IPS DF 6.9 (cell line): Measurements from ENCODE around the gene SOWAHB.

ENCODE experiments used
- DNase-seq: peaks from one replicate; pipeline ENCODE4 v3.0.0-alpha.2; 2013; ENCODE audit warnings: low read depth, low spot score
- H3K27ac ChIP-seq: one replicate; pipeline ENCODE4 v1.5.1; 2013; ENCODE audit warnings: low read length, control low read depth
- H3K27me3 ChIP-seq: 2 replicates; pipeline ENCODE4 v1.6.1; 2013; ENCODE audit warnings: mild to moderate bottlenecking, low read length; ENCODE audit not compliant: control insufficient read depth, insufficient read depth
- H3K36me3 ChIP-seq: 2 replicates; pipeline ENCODE4 v1.6.1; 2013; ENCODE audit warnings: low read length; ENCODE audit not compliant: control insufficient read depth, insufficient read depth
- H3K4me1 ChIP-seq: 2 replicates; pipeline ENCODE4 v1.6.1; 2013; ENCODE audit warnings: low read length; ENCODE audit not compliant: control insufficient read depth, insufficient read depth
- H3K4me3 ChIP-seq: 2 replicates; pipeline ENCODE4 v1.5.1; 2013; ENCODE audit warnings: mild to moderate bottlenecking, low read length
- H3K9me3 ChIP-seq: 2 replicates; pipeline ENCODE4 v1.6.1; 2013; ENCODE audit warnings: low read length, inconsistent platforms; ENCODE audit not compliant: control insufficient read depth, insufficient read depth
- WGBS: extraction: QIAGEN DNeasy Blood & Tissue Kit; methylation state at CpG from one replicate; pipeline ENCODE4 v1.1.7; 2013; ENCODE audit warnings: mixed read lengths, missing lambda C conversion rate; ENCODE audit not compliant: insufficient read length, insufficient coverage; 5-methylcytosine and 5-hydroxymethylcytosine counted together

Gene SOWAHB

DNA sequence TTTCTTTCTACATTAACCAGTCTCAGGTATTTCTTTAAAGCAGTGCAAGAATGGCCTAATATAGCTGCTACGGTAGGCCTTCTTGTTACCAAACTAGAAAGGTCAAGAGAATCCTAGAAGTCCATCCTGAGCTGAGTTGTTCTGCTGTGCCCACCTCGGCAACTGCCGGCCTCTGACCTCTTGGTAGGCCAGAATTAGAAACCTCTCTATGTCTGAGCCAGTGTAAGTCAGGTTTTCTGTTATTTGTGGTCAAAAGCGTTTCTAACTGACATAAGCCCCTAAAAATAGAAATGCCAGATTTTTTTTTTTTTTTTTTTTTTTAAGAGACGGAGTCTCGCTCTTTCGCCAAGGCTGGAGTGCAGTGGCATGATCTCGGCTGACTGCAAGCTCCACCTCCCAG lies 43.1 kb downstream of the SOWAHB start:
- H3K9me3 ChIP-seq = no peaks in the 10 kb centered on the region
- WGBS = no CpG with 5 or more reads among the region's 8 CpGs
- DNase-seq = no peak
- no peak overlapping the region for H3K4me3 ChIP-seq
- H3K27ac ChIP-seq = no peak overlapping the region
- no peaks in the 10 kb centered on the region for H3K36me3 ChIP-seq
- no peaks in the 10 kb centered on the region for H3K4me1 ChIP-seq
- no peaks in the 10 kb centered on the region for H3K27me3 ChIP-seq

- Histone ChIP-seq H3K4me3 (no peak overlapping the region), H3K4me1 (no peaks in the 10 kb centered on the region), H3K9me3 (no peaks in the 10 kb centered on the region), H3K36me3 (no peaks in the 10 kb centered on the region), H3K27ac (no peak overlapping the region), H3K27me3 (no peaks in the 10 kb centered on the region)
- DNase-seq = no peak
- no CpG with 5 or more reads among the region's 2 CpGs for WGBS
Observed at GRCh38 chr4:76851375-76851774, 46.6 kb downstream of the SOWAHB start.

GRCh38 chr4:76850010-76850441 lies 47.9 kb downstream of the SOWAHB start:
- WGBS = no CpG with 5 or more reads among the region's 4 CpGs
- DNase-seq = no peak
- H3K27me3 ChIP-seq = no peaks in the 10 kb centered on the region
- no peaks in the 10 kb centered on the region for H3K9me3 ChIP-seq
- H3K27ac ChIP-seq = no peak overlapping the region
- H3K4me1 ChIP-seq = no peaks in the 10 kb centered on the region
- no peak overlapping the region for H3K4me3 ChIP-seq
- H3K36me3 ChIP-seq = no peaks in the 10 kb centered on the region
